Natural killer cell (primary cell): ENCODE measurements around the gene PCNX1. TPM values are rescaled to one million over a fixed set of nuclear protein-coding genes. Genes with fewer than 3 reads are reported as not detected.
A peak's percentile ranks its signal among the peaks of the same experiment; 100 is the strongest.

Source experiments
- ATAC-seq, 3 donors: fragments of 150-1000 bp in 2 of 3; fragments of 200-7000 bp in 1 of 3; cut with Tn5 transposase; 1 replicate in 1 of 3; 2 replicates in 2 of 3; pipeline ENCODE4 v1.10.0; 2021; ENCODE audit warnings: mild to moderate bottlenecking in 2 of 3, moderate library complexity in 2 of 3
- DNase-seq, 2 donors: peaks; one replicate each; pipeline versions ENCODE4 v3.0.0 to v3.0.0-alpha.2; 2013 to 2021; ENCODE audit warnings: mixed read lengths in 1 of 2
- H3K27ac ChIP-seq: one replicate; pipeline ENCODE4 v1.5.1; 2013; ENCODE audit warnings: mild to moderate bottlenecking, low read length
- H3K27me3 ChIP-seq: one replicate; pipeline ENCODE4 v1.6.1; 2013; ENCODE audit warnings: low read length; ENCODE audit not compliant: control insufficient read depth, insufficient read depth
- H3K36me3 ChIP-seq: one replicate; pipeline ENCODE4 v1.6.1; 2013; ENCODE audit warnings: low read length; ENCODE audit not compliant: control insufficient read depth, insufficient read depth
- H3K4me1 ChIP-seq: one replicate; pipeline ENCODE4 v1.6.1; 2013; ENCODE audit warnings: low read length; ENCODE audit not compliant: control insufficient read depth, insufficient read depth
- H3K4me3 ChIP-seq: one replicate; pipeline ENCODE4 v1.5.1; 2013; ENCODE audit warnings: low read length
- H3K9me3 ChIP-seq: one replicate; pipeline ENCODE4 v1.6.1; 2013; ENCODE audit warnings: low read length; ENCODE audit not compliant: control insufficient read depth, insufficient read depth
- H3K27ac Mint-ChIP-seq, 2 donors: one replicate each; pipeline ENCODE4 v1.8.0; 2022; ENCODE audit warnings: mild to moderate bottlenecking in 2 of 2, mixed read lengths in 2 of 2, moderate library complexity in 1 of 2
- H3K27me3 Mint-ChIP-seq, 2 donors: one replicate each; pipeline ENCODE4 v1.8.0; 2022; ENCODE audit warnings: low read depth in 2 of 2, mixed read lengths in 2 of 2
- H3K36me3 Mint-ChIP-seq: one replicate; pipeline ENCODE4 v1.8.0; 2022; ENCODE audit warnings: mixed read lengths
- H3K4me1 Mint-ChIP-seq, 2 donors: one replicate each; pipeline ENCODE4 v1.8.0; 2022; ENCODE audit warnings: mixed read lengths in 2 of 2
- H3K4me3 Mint-ChIP-seq: one replicate; pipeline ENCODE4 v1.8.0; 2022; ENCODE audit warnings: mild to moderate bottlenecking, moderate library complexity, mixed read lengths
- H3K9me3 Mint-ChIP-seq, 2 donors: one replicate each; pipeline ENCODE4 v1.8.0; 2022; ENCODE audit warnings: mixed read lengths in 2 of 2
- WGBS: methylation state at CpG from one replicate; pipeline ENCODE4 v1.1.7; 2013; ENCODE audit warnings: missing lambda C conversion rate; ENCODE audit not compliant: insufficient coverage; 5-methylcytosine and 5-hydroxymethylcytosine counted together
- intact Hi-C: fragments of 100-400 bp; cut with micrococcal nuclease; formaldehyde crosslinking; loops from one replicate; pipeline ENCODE4 v1.14.2; 2022
- total RNA-seq, 4 donors: library from RNA; stranded (reverse); fragments of 120-200 nt in 1 of 4; gene quantifications; one replicate each; pipeline versions ENCODE4 v1.2.3 to v1.2.4, GENCODE V29; 2013 to 2022
- TF ChIP-seq, protein P1 (sequence below): fragments of 200-600 bp; IDR thresholded peaks from one replicate; pipeline ENCODE4 v1.8.0; 2022; ENCODE audit warnings: antibody characterized with exemption

PCNX1 gene
- total RNA-seq, 3 donors from 2014 or later (not counting 1 experiment from before 2014, with no cell fraction given): 79.8 to 124 (median 119) TPM

DNA sequence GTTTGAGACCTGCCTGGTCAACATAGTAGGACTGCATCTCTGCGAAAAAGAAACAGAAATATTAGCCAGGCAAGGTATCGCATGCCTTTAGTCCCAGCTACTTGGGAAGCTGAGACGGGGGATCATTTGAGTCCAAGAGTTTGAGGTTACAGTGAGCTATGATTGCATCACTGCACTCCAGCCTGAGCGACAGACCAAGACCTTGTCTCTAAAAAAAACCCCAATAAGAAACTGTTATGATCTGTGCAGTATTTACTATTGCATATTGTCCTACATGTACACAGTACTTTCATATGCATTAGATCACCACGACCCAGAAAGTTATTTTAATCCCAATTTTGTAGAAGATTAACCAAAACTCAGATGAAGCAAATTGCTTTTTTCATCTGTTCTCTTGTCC lies 187.5 kb downstream of the PCNX1 start:
- Histone ChIP-seq H3K9me3 (peaks cover 3% of the 10 kb centered on the region), H3K36me3 (peaks cover 26% of the 10 kb centered on the region), H3K4me3 (no peak overlapping the region), H3K27ac (no peak overlapping the region), H3K4me1 (no peaks in the 10 kb centered on the region), H3K27me3 (no peaks in the 10 kb centered on the region)
- intact Hi-C loops: no loop called here
- Mint-ChIP-seq H3K27me3 (no peaks in the 10 kb centered on the region), H3K4me3 (no peak overlapping the region), H3K36me3 (peaks cover 11% of the 10 kb centered on the region), H3K9me3 (no peaks in the 10 kb centered on the region), H3K4me1 (peaks cover 28 to 29% of the 10 kb centered on the region in 2 donors), H3K27ac (no peak overlapping the region)
- 88% methylated on average over 5 of the region's 5 CpGs for whole genome bisulfite sequencing
- TF ChIP-seq, protein P1, sequence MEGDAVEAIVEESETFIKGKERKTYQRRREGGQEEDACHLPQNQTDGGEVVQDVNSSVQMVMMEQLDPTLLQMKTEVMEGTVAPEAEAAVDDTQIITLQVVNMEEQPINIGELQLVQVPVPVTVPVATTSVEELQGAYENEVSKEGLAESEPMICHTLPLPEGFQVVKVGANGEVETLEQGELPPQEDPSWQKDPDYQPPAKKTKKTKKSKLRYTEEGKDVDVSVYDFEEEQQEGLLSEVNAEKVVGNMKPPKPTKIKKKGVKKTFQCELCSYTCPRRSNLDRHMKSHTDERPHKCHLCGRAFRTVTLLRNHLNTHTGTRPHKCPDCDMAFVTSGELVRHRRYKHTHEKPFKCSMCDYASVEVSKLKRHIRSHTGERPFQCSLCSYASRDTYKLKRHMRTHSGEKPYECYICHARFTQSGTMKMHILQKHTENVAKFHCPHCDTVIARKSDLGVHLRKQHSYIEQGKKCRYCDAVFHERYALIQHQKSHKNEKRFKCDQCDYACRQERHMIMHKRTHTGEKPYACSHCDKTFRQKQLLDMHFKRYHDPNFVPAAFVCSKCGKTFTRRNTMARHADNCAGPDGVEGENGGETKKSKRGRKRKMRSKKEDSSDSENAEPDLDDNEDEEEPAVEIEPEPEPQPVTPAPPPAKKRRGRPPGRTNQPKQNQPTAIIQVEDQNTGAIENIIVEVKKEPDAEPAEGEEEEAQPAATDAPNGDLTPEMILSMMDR: no peak
- ATAC-seq (no peak), DNase-seq (no peak)

DNA sequence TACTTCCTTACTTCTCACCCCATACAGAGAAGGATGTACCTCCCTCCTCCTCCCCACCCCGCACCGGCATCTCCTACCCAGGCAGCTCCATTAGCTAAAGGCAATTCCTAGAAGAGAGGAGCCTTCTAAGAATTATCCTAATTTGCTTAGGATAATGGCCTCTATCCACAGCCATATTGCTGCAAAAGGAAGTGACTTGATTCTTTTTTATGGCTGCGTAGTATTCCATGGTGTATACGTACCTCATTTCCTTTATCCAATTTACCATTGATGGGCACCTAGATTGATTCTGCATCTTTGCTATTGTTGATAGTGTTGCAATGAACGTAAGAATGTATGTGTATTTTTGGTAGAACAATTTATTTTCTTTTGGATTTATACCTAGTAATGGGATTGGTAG lies 189.7 kb downstream of the PCNX1 start:
- peaks cover 32 to 35% of the 10 kb centered on the region in 2 donors for H3K4me1 Mint-ChIP-seq
- no peaks in the 10 kb centered on the region for H3K27me3 ChIP-seq
- no peaks in the 10 kb centered on the region for H3K4me1 ChIP-seq
- no peak overlapping the region for H3K27ac Mint-ChIP-seq
- ATAC-seq (no peak), DNase-seq (no peak)
- H3K9me3 ChIP-seq: peaks cover 3% of the 10 kb centered on the region
- H3K27me3 Mint-ChIP-seq: no peaks in the 10 kb centered on the region
- peaks cover 18% of the 10 kb centered on the region for H3K36me3 ChIP-seq
- WGBS: 98% methylated on average over 5 of the region's 5 CpGs
- H3K36me3 Mint-ChIP-seq: no peaks in the 10 kb centered on the region
- H3K4me3 ChIP-seq: no peak overlapping the region
- intact Hi-C loops: no loop called here
- TF ChIP-seq, protein P1: no peak
- no peaks in the 10 kb centered on the region for H3K9me3 Mint-ChIP-seq
- no peak overlapping the region for H3K4me3 Mint-ChIP-seq
- no peak overlapping the region for H3K27ac ChIP-seq

DNA sequence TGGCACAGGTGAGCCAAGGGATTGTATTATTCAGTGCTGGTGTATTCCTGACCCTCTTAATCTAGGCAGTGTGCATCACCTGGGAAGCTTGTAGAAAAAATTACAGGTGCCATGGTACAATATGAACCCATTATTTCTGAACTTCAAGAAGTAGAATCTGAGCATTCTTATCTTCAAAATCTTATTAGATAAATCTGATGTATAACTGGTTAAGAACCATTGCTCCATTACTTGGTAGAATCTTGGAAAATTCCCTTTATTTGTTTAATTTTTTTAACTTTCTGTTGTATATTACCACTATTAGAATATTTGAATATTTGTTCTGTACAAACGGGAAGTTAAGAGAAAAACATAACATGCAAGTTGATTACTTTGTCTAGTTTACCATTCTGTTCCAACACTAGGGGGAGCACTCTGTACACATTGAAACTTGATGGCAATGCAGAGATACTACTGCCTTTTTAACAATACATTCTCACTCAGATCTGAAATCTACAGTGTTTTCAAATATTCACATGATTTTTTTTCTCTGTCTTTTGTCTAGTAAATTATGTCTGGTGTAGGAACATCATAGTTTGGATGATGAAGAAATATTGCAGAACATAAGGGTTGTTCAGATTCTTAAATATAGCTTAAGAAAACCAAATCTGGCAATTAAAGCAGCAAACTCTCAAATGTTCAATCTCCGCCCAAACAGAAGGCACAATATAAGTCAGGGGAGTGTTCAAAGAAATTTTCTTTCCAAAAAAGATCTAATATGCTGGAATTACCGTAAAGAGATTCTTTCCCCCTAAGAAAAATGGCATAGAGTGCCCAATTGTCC lies 196.6 kb downstream of the PCNX1 start:
- Histone ChIP-seq H3K36me3 (peaks cover 47% of the 10 kb centered on the region), H3K27ac (no peak overlapping the region), H3K4me1 (no peaks in the 10 kb centered on the region), H3K27me3 (no peaks in the 10 kb centered on the region), H3K9me3 (no peaks in the 10 kb centered on the region), H3K4me3 (no peak overlapping the region)
- Mint-ChIP-seq H3K36me3 (no peaks in the 10 kb centered on the region), H3K4me1 (peaks cover 9 to 15% of the 10 kb centered on the region in 2 donors), H3K27me3 (no peaks in the 10 kb centered on the region), H3K27ac (no peak overlapping the region), H3K9me3 (no peaks in the 10 kb centered on the region), H3K4me3 (no peak overlapping the region)
- DNase-seq (peak in 1 of 2 donors; percentile 71), ATAC-seq (peak; percentile 62 to 68 (median 63))
- intact Hi-C loops: loop anchor here (1.0 kb wide), 1 partner anchor 649 kb away; no protein-coding TSS in a partner anchor
- 60% methylated on average over 2 of the region's 3 CpGs for WGBS
- TF ChIP-seq, protein P1: peak; percentile 95
